CD4-positive, alpha-beta memory T cell (primary cell): ENCODE measurements around the gene TEAD4. TPM values are rescaled to one million over a fixed set of nuclear protein-coding genes. Genes with fewer than 3 reads are reported as not detected.

Source experiments
- CTCF ChIA-PET: fragments of 350-600 bp; sonication (Branson Sonifier 250); formaldehyde crosslinking; loops from one replicate; lab custom pipeline; 2021; ENCODE audit warnings: inconsistent platforms; ENCODE audit not compliant: partially characterized antibody; lab: Charles Lee
- POLR2A ChIA-PET: fragments of 350-600 bp; sonication (Branson Sonifier 250); formaldehyde crosslinking; loops from one replicate; lab custom pipeline; 2021; ENCODE audit not compliant: partially characterized antibody; lab: Charles Lee
- DNase-seq, 5 donors: peaks; one replicate each; pipeline versions ENCODE4 v3.0.0 to v3.0.0-alpha.2; 2020 to 2022; ENCODE audit warnings: mixed read lengths in 1 of 5
- H3K27ac ChIP-seq: one replicate; pipeline ENCODE4 v1.7.0; 2013; ENCODE audit warnings: low read depth, low read length
- H3K27me3 ChIP-seq: 2 replicates; pipeline ENCODE4 v1.7.0; 2013; ENCODE audit warnings: mild to moderate bottlenecking, low read length, moderate library complexity; ENCODE audit not compliant: insufficient read depth
- H3K36me3 ChIP-seq: 2 replicates; pipeline ENCODE4 v1.7.0; 2013; ENCODE audit warnings: mild to moderate bottlenecking, low read length, moderate library complexity; ENCODE audit not compliant: insufficient read depth
- H3K4me1 ChIP-seq: 2 replicates; pipeline ENCODE4 v1.7.0; 2013; ENCODE audit warnings: mild to moderate bottlenecking, low read length, moderate library complexity; ENCODE audit not compliant: insufficient read depth
- H3K4me3 ChIP-seq, 2 donors: one replicate each; pipeline ENCODE4 v1.7.0; 2013; ENCODE audit warnings: low read length in 2 of 2, mild to moderate bottlenecking in 1 of 2
- H3K9me3 ChIP-seq, 2 donors: one replicate each; pipeline ENCODE4 v1.7.0; 2013; ENCODE audit warnings: low read length in 2 of 2, control low read depth in 1 of 2; ENCODE audit not compliant: control insufficient read depth in 1 of 2
- H3K27ac Mint-ChIP-seq, 7 donors: one replicate each; pipeline ENCODE4 v1.8.0; 2020 to 2021; ENCODE audit warnings: mixed read lengths in 7 of 7, mild to moderate bottlenecking in 6 of 7, inconsistent platforms in 3 of 7, moderate library complexity in 3 of 7
- H3K27me3 Mint-ChIP-seq, 2 donors: one replicate each; pipeline ENCODE4 v1.8.0; 2020 to 2021; ENCODE audit warnings: mixed read lengths in 2 of 2
- H3K36me3 Mint-ChIP-seq, 2 donors: one replicate each; pipeline ENCODE4 v1.8.0; 2020 to 2021; ENCODE audit warnings: mixed read lengths in 2 of 2, inconsistent platforms in 1 of 2, mild to moderate bottlenecking in 1 of 2
- H3K4me1 Mint-ChIP-seq, 4 donors: one replicate each; pipeline ENCODE4 v1.8.0; 2020 to 2021; ENCODE audit warnings: mixed read lengths in 4 of 4, mild to moderate bottlenecking in 1 of 4
- H3K4me3 Mint-ChIP-seq, 8 donors: one replicate each; pipeline ENCODE4 v1.8.0; 2020 to 2021; ENCODE audit warnings: mixed read lengths in 8 of 8, mild to moderate bottlenecking in 7 of 8, moderate library complexity in 6 of 8, inconsistent platforms in 3 of 8
- H3K9me3 Mint-ChIP-seq, 8 donors: one replicate each; pipeline ENCODE4 v1.8.0; 2020 to 2021; ENCODE audit warnings: mixed read lengths in 8 of 8, mild to moderate bottlenecking in 5 of 8, inconsistent platforms in 3 of 8, moderate library complexity in 1 of 8
- intact Hi-C: fragments of 100-400 bp; cut with micrococcal nuclease; formaldehyde crosslinking; loops from one replicate; pipeline ENCODE4 v1.15.1; 2023
- polyA plus RNA-seq, 2 donors: library from polyadenylated mRNA; unstranded; fragments of 300-500 nt; fragmentation: Illumina TruSeq; gene quantifications; one replicate each; pipeline ENCODE4 v1.2.3, GENCODE V29; 2021
- total RNA-seq, 2 experiments: library from RNA; stranded (reverse); gene quantifications; one replicate each; pipeline ENCODE4 v1.2.3, GENCODE V29; 2021

Gene TEAD4
- total and polyA plus RNA-seq, 4 experiments from 2014 or later = not detected

- Histone ChIP-seq H3K4me3 (no peak overlapping the region), H3K4me1 (no peaks in the 10 kb centered on the region), H3K27ac (no peak overlapping the region), H3K36me3 (no peaks in the 10 kb centered on the region), H3K9me3 (no peaks in the 10 kb centered on the region), H3K27me3 (no peaks in the 10 kb centered on the region)
- intact Hi-C loops = no loop called here
- no peaks in the 10 kb centered on the region for H3K36me3 Mint-ChIP-seq
- no peak for DNase-seq
- POLR2A ChIA-PET = no interaction called here
- H3K4me3 Mint-ChIP-seq = no peak overlapping the region
- H3K9me3 Mint-ChIP-seq = no peaks in the 10 kb centered on the region
- no peaks in the 10 kb centered on the region for H3K4me1 Mint-ChIP-seq
- CTCF ChIA-PET = interaction anchor here (0.9 kb wide), 1 partner anchor 10 kb away, joined by 3 read pairs; no protein-coding TSS in a partner anchor
- H3K27ac Mint-ChIP-seq = no peak overlapping the region
- peaks cover 3% of the 10 kb centered on the region in 2 donors for H3K27me3 Mint-ChIP-seq
These were observed 73.0 kb downstream of the TEAD4 start for GRCh38 chr12:3032161-3032560.

- Mint-ChIP-seq H3K9me3 (no peaks in the 10 kb centered on the region), H3K27me3 (peaks cover 3% of the 10 kb centered on the region in 2 donors), H3K4me3 (no peak overlapping the region), H3K36me3 (no peaks in the 10 kb centered on the region), H3K27ac (no peak overlapping the region), H3K4me1 (no peaks in the 10 kb centered on the region)
- Histone ChIP-seq H3K27ac (no peak overlapping the region), H3K4me1 (no peaks in the 10 kb centered on the region), H3K4me3 (no peak overlapping the region), H3K9me3 (no peaks in the 10 kb centered on the region), H3K36me3 (no peaks in the 10 kb centered on the region), H3K27me3 (no peaks in the 10 kb centered on the region)
- ChIA-PET CTCF (interaction anchor here (0.9 kb wide), 1 partner anchor 9 kb away, joined by 3 read pairs; no protein-coding TSS in a partner anchor), POLR2A (no interaction called here)
- intact Hi-C loops = no loop called here
- DNase-seq = no peak
These were observed 73.8 kb downstream of the TEAD4 start for GRCh38 chr12:3032770-3033538.

GRCh38 chr12:3033539-3033867 is 74.3 kb downstream of the TEAD4 start:
- no peak overlapping the region for H3K27ac Mint-ChIP-seq
- intact Hi-C loops = no loop called here
- no peaks in the 10 kb centered on the region for H3K4me1 Mint-ChIP-seq
- Histone ChIP-seq H3K27ac (no peak overlapping the region), H3K36me3 (no peaks in the 10 kb centered on the region), H3K4me1 (no peaks in the 10 kb centered on the region), H3K9me3 (no peaks in the 10 kb centered on the region), H3K27me3 (no peaks in the 10 kb centered on the region), H3K4me3 (no peak overlapping the region)
- no peak for DNase-seq
- H3K36me3 Mint-ChIP-seq = no peaks in the 10 kb centered on the region
- H3K4me3 Mint-ChIP-seq = no peak overlapping the region
- H3K27me3 Mint-ChIP-seq = peaks cover 3% of the 10 kb centered on the region in 2 donors
- CTCF ChIA-PET = no interaction called here
- no peaks in the 10 kb centered on the region for H3K9me3 Mint-ChIP-seq
- POLR2A ChIA-PET = no interaction called here

- intact Hi-C loops = no loop called here
- peak in 1 of 5 donors; percentile 3 for DNase-seq
- Mint-ChIP-seq H3K9me3 (no peaks in the 10 kb centered on the region), H3K4me3 (no peak overlapping the region), H3K27ac (no peak overlapping the region), H3K4me1 (no peaks in the 10 kb centered on the region), H3K27me3 (peaks cover 3% of the 10 kb centered on the region in 2 donors), H3K36me3 (no peaks in the 10 kb centered on the region)
- POLR2A ChIA-PET = no interaction called here
- Histone ChIP-seq H3K27me3 (no peaks in the 10 kb centered on the region), H3K9me3 (no peaks in the 10 kb centered on the region), H3K36me3 (no peaks in the 10 kb centered on the region), H3K27ac (no peak overlapping the region), H3K4me3 (no peak overlapping the region), H3K4me1 (no peaks in the 10 kb centered on the region)
- CTCF ChIA-PET = no interaction called here
These were observed 75.0 kb downstream of the TEAD4 start for GRCh38 chr12:3034067-3034750.

GRCh38 chr12:3035171-3035570 is 76.0 kb downstream of the TEAD4 start:
- Histone ChIP-seq H3K27me3 (no peaks in the 10 kb centered on the region), H3K27ac (no peak overlapping the region), H3K4me1 (no peaks in the 10 kb centered on the region), H3K36me3 (no peaks in the 10 kb centered on the region), H3K9me3 (no peaks in the 10 kb centered on the region), H3K4me3 (no peak overlapping the region)
- ChIA-PET CTCF (no interaction called here), POLR2A (no interaction called here)
- H3K27me3 Mint-ChIP-seq = peaks cover 3 to 5% of the 10 kb centered on the region in 2 donors
- no peak overlapping the region for H3K4me3 Mint-ChIP-seq
- no peaks in the 10 kb centered on the region for H3K4me1 Mint-ChIP-seq
- intact Hi-C loops = no loop called here
- no peak overlapping the region for H3K27ac Mint-ChIP-seq
- no peaks in the 10 kb centered on the region for H3K36me3 Mint-ChIP-seq
- DNase-seq = no peak
- no peaks in the 10 kb centered on the region for H3K9me3 Mint-ChIP-seq

- CTCF ChIA-PET = no interaction called here
- no peak overlapping the region for H3K27ac Mint-ChIP-seq
- H3K4me3 ChIP-seq = no peak overlapping the region
- peaks cover 3 to 5% of the 10 kb centered on the region in 2 donors for H3K27me3 Mint-ChIP-seq
- no peaks in the 10 kb centered on the region for H3K27me3 ChIP-seq
- no peak overlapping the region for H3K27ac ChIP-seq
- H3K9me3 Mint-ChIP-seq = no peaks in the 10 kb centered on the region
- intact Hi-C loops = no loop called here
- H3K4me3 Mint-ChIP-seq = no peak overlapping the region
- H3K36me3 ChIP-seq = no peaks in the 10 kb centered on the region
- no peak for DNase-seq
- POLR2A ChIA-PET = no interaction called here
- no peaks in the 10 kb centered on the region for H3K4me1 ChIP-seq
- H3K4me1 Mint-ChIP-seq = no peaks in the 10 kb centered on the region
- no peaks in the 10 kb centered on the region for H3K9me3 ChIP-seq
- no peaks in the 10 kb centered on the region for H3K36me3 Mint-ChIP-seq
These were observed 76.9 kb downstream of the TEAD4 start for GRCh38 chr12:3035815-3036702.
